ENCODE results near the gene UMAD1.

GRCh38 chr7:7607010-7607409 is 33.5 kb upstream of the UMAD1 start:
- TF ChIP-seq POLR2AphosphoS5 (IDR thresholded peaks at IDR 0.05; ENCODE audit: low read depth, low read length) (no peak), REST (IDR thresholded peaks at IDR 0.05; ENCODE audit: insufficient read depth in 1 of 2, low read depth in 2 of 2, low read length in 2 of 2) (no peak), SIN3A (IDR thresholded peaks at IDR 0.05; ENCODE audit: borderline replicate concordance, insufficient read depth, low read length) (no peak), FOXP2 (optimal IDR thresholded peaks at IDR 0.05; ENCODE audit: borderline replicate concordance, extremely low read depth, extremely low read length, insufficient read depth) (no peak)
